ENCODE measurements around the gene TPP1. TPM values are rescaled to one million over a fixed set of nuclear protein-coding genes. Genes with fewer than 3 reads are reported as not detected.

TPP1 gene
- total RNA-seq, 1 experiment from 2014 or later: 21.6 TPM

DNA sequence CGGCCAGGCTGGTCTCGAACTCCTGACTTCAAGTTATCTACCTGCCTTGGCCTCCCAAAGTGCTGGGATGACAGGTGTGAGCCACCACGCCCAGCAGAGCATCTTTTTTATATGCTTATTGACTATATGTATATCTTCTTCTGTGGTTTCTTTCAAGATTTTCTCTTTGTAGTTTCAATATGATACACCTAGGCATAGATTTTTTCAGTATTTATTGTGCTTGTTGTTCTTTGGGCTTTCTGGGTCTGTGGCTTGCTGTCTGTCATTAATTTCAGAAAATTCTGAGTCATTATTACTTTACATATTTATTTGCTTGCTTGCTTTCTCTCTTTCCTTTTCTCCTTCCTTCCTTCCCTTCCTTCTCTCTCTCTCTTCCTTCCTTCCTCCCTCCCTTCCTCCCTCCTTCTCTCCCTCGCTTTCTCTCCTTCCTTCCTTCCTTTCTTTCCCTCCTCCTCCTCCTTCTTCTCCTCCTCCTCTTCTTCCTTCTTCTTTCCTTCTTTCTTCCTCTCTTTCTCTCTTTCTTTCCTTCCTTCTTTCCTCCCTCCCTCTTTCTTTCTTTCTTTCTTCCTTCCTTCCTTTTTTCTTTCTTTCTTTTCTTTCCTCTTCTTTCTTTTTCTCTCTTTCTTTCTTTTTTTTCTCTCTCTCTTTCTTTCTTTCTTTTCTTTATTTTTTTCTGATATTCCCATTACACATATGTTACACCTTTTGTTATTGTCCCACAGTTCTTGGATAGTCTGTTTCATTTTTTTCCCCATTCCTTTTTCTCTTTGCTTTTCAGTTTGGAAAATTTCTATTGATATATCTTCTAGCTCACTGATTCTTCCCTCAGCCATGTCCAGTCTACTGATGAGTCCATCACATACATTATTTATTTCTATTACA lies 47.3 kb upstream of the TPP1 start:
- Histone ChIP-seq H3K4me2 (ENCODE audit: low read length) (no peak overlapping the region), H2AFZ (ENCODE audit: low read length) (no peak overlapping the region), H3K27me3 (ENCODE audit: low read length) (no peaks in the 10 kb centered on the region), H3K9ac (ENCODE audit: low read length) (no peak overlapping the region), H3K79me2 (ENCODE audit: low read length) (no peaks in the 10 kb centered on the region), H4K20me1 (ENCODE audit: low read length) (no peaks in the 10 kb centered on the region), H3F3A (ENCODE audit: low read length, unreplicated experiment) (no peaks in the 10 kb centered on the region), H3K9me2 (replicated peaks; ENCODE audit: low read length) (no peaks in the 10 kb centered on the region), H3K4me3 (ENCODE audit: low read length) (no peak overlapping the region), H3K27ac (ENCODE audit: low read length) (no peak overlapping the region), H3K4me1 (ENCODE audit: insufficient read depth, low read length) (no peaks in the 10 kb centered on the region), H3K36me3 (ENCODE audit: low read depth, low read length) (no peaks in the 10 kb centered on the region), H3K9me3 (ENCODE audit: low read length) (no peaks in the 10 kb centered on the region)
- POLR2A ChIA-PET (ENCODE audit: unreplicated experiment): interaction anchor here (0.6 kb wide), 1 partner anchor 26 kb away, joined by 6 read pairs; no protein-coding TSS in a partner anchor
- intact Hi-C loops (cut with micrococcal nuclease): loop anchor here (5.0 kb wide), 3 partner anchors 54 to 229 kb away; partner anchors contain the start of gene TAF10
- TF ChIP-seq, protein P1, sequence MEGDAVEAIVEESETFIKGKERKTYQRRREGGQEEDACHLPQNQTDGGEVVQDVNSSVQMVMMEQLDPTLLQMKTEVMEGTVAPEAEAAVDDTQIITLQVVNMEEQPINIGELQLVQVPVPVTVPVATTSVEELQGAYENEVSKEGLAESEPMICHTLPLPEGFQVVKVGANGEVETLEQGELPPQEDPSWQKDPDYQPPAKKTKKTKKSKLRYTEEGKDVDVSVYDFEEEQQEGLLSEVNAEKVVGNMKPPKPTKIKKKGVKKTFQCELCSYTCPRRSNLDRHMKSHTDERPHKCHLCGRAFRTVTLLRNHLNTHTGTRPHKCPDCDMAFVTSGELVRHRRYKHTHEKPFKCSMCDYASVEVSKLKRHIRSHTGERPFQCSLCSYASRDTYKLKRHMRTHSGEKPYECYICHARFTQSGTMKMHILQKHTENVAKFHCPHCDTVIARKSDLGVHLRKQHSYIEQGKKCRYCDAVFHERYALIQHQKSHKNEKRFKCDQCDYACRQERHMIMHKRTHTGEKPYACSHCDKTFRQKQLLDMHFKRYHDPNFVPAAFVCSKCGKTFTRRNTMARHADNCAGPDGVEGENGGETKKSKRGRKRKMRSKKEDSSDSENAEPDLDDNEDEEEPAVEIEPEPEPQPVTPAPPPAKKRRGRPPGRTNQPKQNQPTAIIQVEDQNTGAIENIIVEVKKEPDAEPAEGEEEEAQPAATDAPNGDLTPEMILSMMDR (conservative IDR thresholded peaks at IDR 0.05; ENCODE audit: low read depth, low read length): no peak
- TF ChIP-seq EZH2phosphoT487 (IDR thresholded peaks at IDR 0.05; ENCODE audit: borderline replicate concordance, low read length): no peak
- no peak for TF ChIP-seq EZH2 (IDR thresholded peaks at IDR 0.05; ENCODE audit: low read length, unreplicated experiment)
- no TSS peak for BruUV-seq (replicated peaks)
- CTCF ChIA-PET: interaction anchor here (0.6 kb wide), 1 partner anchor 136 kb away, joined by 4 read pairs; no protein-coding TSS in a partner anchor
- ATAC-seq (no peak), DNase-seq (no peak)

DNA sequence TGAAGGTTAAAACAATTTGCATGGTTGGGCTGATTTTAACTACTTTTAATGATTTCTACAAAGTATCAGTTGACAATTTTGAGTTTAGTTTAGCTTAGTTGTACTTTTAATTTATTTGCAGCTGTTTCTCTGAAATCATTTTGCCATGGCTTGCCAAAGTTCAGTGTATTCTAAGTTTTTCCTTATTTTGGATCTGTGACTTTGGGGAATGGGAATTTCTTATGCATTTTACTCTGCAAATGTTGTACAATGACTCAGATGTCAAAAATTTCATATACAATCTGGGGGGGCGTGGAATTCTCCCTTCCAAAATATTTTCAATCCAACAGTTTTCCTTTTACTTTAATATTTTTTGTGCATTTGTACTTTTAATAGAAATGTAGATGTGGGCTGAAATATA lies 45.3 kb upstream of the TPP1 start:
- no peak overlapping the region for H3K4me3 ChIP-seq (ENCODE audit: low read length)
- H3K27ac ChIP-seq (ENCODE audit: low read length): no peak overlapping the region
- H4K20me1 ChIP-seq (ENCODE audit: low read length): no peaks in the 10 kb centered on the region
- H3K9ac ChIP-seq (ENCODE audit: low read length): no peak overlapping the region
- H3K79me2 ChIP-seq (ENCODE audit: low read length): no peaks in the 10 kb centered on the region
- H3K4me2 ChIP-seq (ENCODE audit: low read length): no peak overlapping the region
- no TSS peak for BruUV-seq (replicated peaks)
- DNase-seq (no peak), ATAC-seq (no peak)
- no peak overlapping the region for H2AFZ ChIP-seq (ENCODE audit: low read length)
- no peaks in the 10 kb centered on the region for H3K27me3 ChIP-seq (ENCODE audit: low read length)
- no peaks in the 10 kb centered on the region for H3K36me3 ChIP-seq (ENCODE audit: low read depth, low read length)
- TF ChIP-seq EZH2phosphoT487 (IDR thresholded peaks at IDR 0.05; ENCODE audit: borderline replicate concordance, low read length) (no peak), EZH2 (IDR thresholded peaks at IDR 0.05; ENCODE audit: low read length, unreplicated experiment) (no peak)
- TF ChIP-seq, protein P1 (conservative IDR thresholded peaks at IDR 0.05; ENCODE audit: low read depth, low read length): no peak
- H3K9me3 ChIP-seq (ENCODE audit: low read length): no peaks in the 10 kb centered on the region
- intact Hi-C loops (cut with micrococcal nuclease): no loop called here
- no peaks in the 10 kb centered on the region for H3K9me2 ChIP-seq (replicated peaks; ENCODE audit: low read length)
- CTCF ChIA-PET: no interaction called here
- no peaks in the 10 kb centered on the region for H3F3A ChIP-seq (ENCODE audit: low read length, unreplicated experiment)
- POLR2A ChIA-PET (ENCODE audit: unreplicated experiment): no interaction called here
- H3K4me1 ChIP-seq (ENCODE audit: insufficient read depth, low read length): no peaks in the 10 kb centered on the region

All from PC-3 (cell line).